K562 (cell line): ENCODE measurements around the gene IMPA2. TPM values are rescaled to one million over a fixed set of nuclear protein-coding genes. Genes with fewer than 3 reads are reported as not detected.

Source experiments
- ATAC-seq: fragments of 200-7000 bp; cut with Tn5 transposase; 3 replicates; pipeline ENCODE4 v1.9.1; 2020; ENCODE audit warnings: moderate library complexity
- BruUV-seq: library from RNA; stranded (reverse); fragments of 400-500 nt; replicated peaks from 2 replicates; lab custom pipeline; 2021; lab: Mats Ljungman, UMichigan
- CTCF ChIA-PET: fragments of 300-600 bp; formaldehyde crosslinking; extraction: SDS; loops from one replicate; lab custom pipeline; 2021; ENCODE audit warnings: low intra/inter-chr PET ratio; lab: Yijun Ruan, JAX
- POLR2A ChIA-PET: fragments of 300-600, 350-650 bp; sonication (Branson Sonifier 250); formaldehyde crosslinking; extraction: SDS; loops from one replicate; lab custom pipeline; 2021; ENCODE audit warnings: antibody characterized with exemption, inconsistent platforms; lab: Yijun Ruan, JAX
- DNase-seq, 4 experiments: peaks; one replicate each; pipeline versions ENCODE4 v3.0.0 to v3.0.0-alpha.2; 2011 to 2018; ENCODE audit warnings: low spot score in 3 of 4, mixed read lengths in 3 of 4; ENCODE audit errors: extremely low read depth in 1 of 4
- FAIRE-seq: peaks from 2 replicates; lab custom pipeline; 2011; peaks lifted over from hg19 to GRCh38; lab: Jason Lieb, UNC
- H2AFZ ChIP-seq: 2 replicates; pipeline ENCODE4 v1.6.0; 2011; ENCODE audit warnings: low read depth, low read length, control low read depth, inconsistent platforms
- H3K27ac ChIP-seq: fragments of 200-600 bp; 3 replicates; pipeline ENCODE4 v1.8.0; 2011; ENCODE audit warnings: low read depth, mild to moderate bottlenecking, control low read depth, inconsistent platforms, low read length, moderate library complexity, mixed read lengths; ENCODE audit errors: extremely low read depth
- H3K27me3 ChIP-seq, 2 experiments: fragments of 300-600 bp in 1 of 2; 2 replicates in 1 of 2; 3 replicates in 1 of 2; pipeline versions ENCODE4 v1.6.0 to v1.8.0; 2011; ENCODE audit warnings: inconsistent platforms in 2 of 2, low read length in 2 of 2, mild to moderate bottlenecking in 1 of 2, mixed read lengths in 1 of 2, moderate library complexity in 1 of 2; ENCODE audit not compliant: control insufficient read depth in 2 of 2, insufficient read depth in 2 of 2
- H3K36me3 ChIP-seq: fragments of 300-600 bp; 3 replicates; pipeline ENCODE4 v1.8.0; 2011; ENCODE audit warnings: mild to moderate bottlenecking, low read length, inconsistent platforms; ENCODE audit not compliant: control insufficient read depth, insufficient read depth
- H3K4me1 ChIP-seq, 2 experiments: fragments of 200-600 bp in 1 of 2; replicated peaks in 1 of 2; 2 replicates in 1 of 2; 3 replicates in 1 of 2; pipeline versions ENCODE4 v1.5.1 to v1.8.0; 2011; ENCODE audit warnings: inconsistent platforms in 2 of 2, low read length in 2 of 2, mild to moderate bottlenecking in 1 of 2, mixed read lengths in 1 of 2, moderate library complexity in 1 of 2; ENCODE audit not compliant: control insufficient read depth in 2 of 2, insufficient read depth in 2 of 2
- H3K4me2 ChIP-seq: 2 replicates; pipeline ENCODE4 v1.6.1; 2011; ENCODE audit warnings: low read length, control low read depth, inconsistent platforms, mixed read lengths; ENCODE audit not compliant: insufficient read depth
- H3K4me3 ChIP-seq: fragments of 200-600 bp; sonication (generic), shearing (Covaris generic); 2 replicates; pipeline ENCODE4 v1.5.1; 2016; ENCODE audit warnings: control low read depth, inconsistent platforms
- H3K79me2 ChIP-seq: fragments of 200-600 bp; 3 replicates; pipeline ENCODE4 v1.8.0; 2011; ENCODE audit warnings: low read length, inconsistent platforms; ENCODE audit not compliant: control insufficient read depth, insufficient read depth
- H3K9ac ChIP-seq, 2 experiments: 2 replicates each; pipeline versions ENCODE4 v1.6.0 to v1.6.1; 2011; ENCODE audit warnings: low read depth in 2 of 2, low read length in 2 of 2, control low read depth in 1 of 2, inconsistent platforms in 1 of 2, mild to moderate bottlenecking in 1 of 2, mixed read lengths in 1 of 2; ENCODE audit not compliant: insufficient read depth in 1 of 2
- H3K9me1 ChIP-seq: one replicate; pipeline ENCODE4 v1.6.0; 2011; ENCODE audit warnings: inconsistent platforms, mild to moderate bottlenecking, low read length, moderate library complexity; ENCODE audit not compliant: control insufficient read depth, insufficient read depth
- H3K9me3 ChIP-seq: replicated peaks from 2 replicates; pipeline ENCODE4 v1.5.1; 2011; ENCODE audit warnings: low read depth, low read length, inconsistent platforms; ENCODE audit not compliant: control insufficient read depth, insufficient read depth
- H4K20me1 ChIP-seq: replicated peaks from 2 replicates; pipeline ENCODE4 v1.6.1; 2011; ENCODE audit warnings: low read length, inconsistent platforms, mixed read lengths; ENCODE audit not compliant: control insufficient read depth, insufficient read depth
- BACH1 ChIP-seq: fragments of 200-800 bp; sonication (Bioruptor generic); IDR thresholded peaks from 2 replicates; pipeline ENCODE4 v1.6.1; 2016; ENCODE audit warnings: missing genetic modification characterization, missing compliant biosample characterization
- BDP1 ChIP-seq: IDR thresholded peaks from 3 replicates; pipeline ENCODE4 v1.6.1; 2011; ENCODE audit not compliant: insufficient read length, insufficient read depth
- CXXC5 ChIP-seq: fragments of 250-450 bp; sonication (Bioruptor Pico); IDR thresholded peaks from 2 replicates; pipeline ENCODE4 v1.8.0; 2022; ENCODE audit warnings: inconsistent platforms, mild to moderate bottlenecking, moderate library complexity
- FOSL1 ChIP-seq: fragments of 200-800 bp; sonication (Bioruptor generic); conservative IDR thresholded peaks from 2 replicates; pipeline ENCODE4 v1.6.1; 2016; ENCODE audit warnings: missing genetic modification characterization, missing compliant biosample characterization
- FOXJ2 ChIP-seq: fragments of 200-800 bp; sonication (Bioruptor generic); IDR thresholded peaks from 2 replicates; pipeline ENCODE4 v1.6.1; 2016; ENCODE audit warnings: missing genetic modification characterization, missing compliant biosample characterization
- HNRNPLL ChIP-seq: fragments of 200-400 bp; formaldehyde crosslinking; IDR thresholded peaks from 2 replicates; pipeline ENCODE4 v1.6.1; 2017; ENCODE audit warnings: low read length, low read depth, mild to moderate bottlenecking; ENCODE audit not compliant: poor library complexity, severe bottlenecking
- MYBL2 ChIP-seq, 2 experiments: fragments of 450-650 bp in 1 of 2; sonication (generic) in 1 of 2; formaldehyde crosslinking in 1 of 2; IDR thresholded peaks; 2 replicates each; pipeline versions ENCODE4 v1.6.1 to v1.8.1; 2017 to 2022; ENCODE audit warnings: borderline replicate concordance in 1 of 2, inconsistent platforms in 1 of 2, low read depth in 1 of 2, mild to moderate bottlenecking in 1 of 2, missing genetic modification reagents in 1 of 2, moderate library complexity in 1 of 2
- NFYB ChIP-seq: IDR thresholded peaks from 2 replicates; pipeline ENCODE4 v1.6.1; 2011; ENCODE audit warnings: mild to moderate bottlenecking, moderate library complexity; ENCODE audit not compliant: insufficient read length; ENCODE audit errors: extremely low read depth
- STAT5A ChIP-seq: IDR thresholded peaks from 2 replicates; pipeline ENCODE4 v1.6.1; 2012; ENCODE audit warnings: low read length, inconsistent platforms, borderline replicate concordance
- YY1 ChIP-seq, 3 experiments: IDR thresholded peaks; 2 replicates each; pipeline ENCODE4 v1.6.1; 2011; ENCODE audit warnings: low read length in 2 of 3, mild to moderate bottlenecking in 2 of 3, moderate library complexity in 2 of 3, borderline replicate concordance in 1 of 3, control low read depth in 1 of 3, low read depth in 1 of 3; ENCODE audit not compliant: insufficient read depth in 3 of 3, insufficient replicate concordance in 2 of 3, control insufficient read depth in 1 of 3, insufficient read length in 1 of 3; ENCODE audit errors: extremely low read depth in 1 of 3
- ZNF707 ChIP-seq: fragments of 250-450 bp; sonication (Bioruptor Pico); conservative IDR thresholded peaks from 2 replicates; pipeline ENCODE4 v1.8.0; 2022; ENCODE audit warnings: inconsistent platforms, mild to moderate bottlenecking, moderate library complexity
- WGBS: fragments of 100-300 bp; shearing (Covaris generic); methylation state at CpG from one replicate; pipeline ENCODE4 v1.1.6; 2016; ENCODE audit warnings: low coverage, mixed read lengths; ENCODE audit not compliant: insufficient coverage; ENCODE audit errors: missing lambda C conversion rate; 5-methylcytosine and 5-hydroxymethylcytosine counted together
- in situ Hi-C: fragments of 300-500 bp; cut with MboI; formaldehyde crosslinking; loops from 4 replicates; pipeline ENCODE4 v1.15.0; 2018; ENCODE audit warnings: inconsistent platforms, mixed read lengths
- intact Hi-C: fragments of 100-400 bp; cut with micrococcal nuclease; formaldehyde crosslinking; loops from 2 replicates; pipeline ENCODE4 v1.14.2; 2022
- polyA plus RNA-seq, 8 experiments: library from polyadenylated mRNA; depleted of rRNA in 4 of 8; stranded (reverse) in 5 of 8; unstranded in 3 of 8; fragments of >200 nt; fragmentation: Nextera tagmentation in 2 of 8; fragmentation: Illumina TruSeq in 1 of 8; extraction: Ambion mirVana in 2 of 8; extraction: Trizol in 1 of 8; gene quantifications; 2 replicates each; pipeline versions ENCODE4 v1.2.1 to v1.2.3, GENCODE V29; 2011 to 2014; ENCODE audit warnings: inconsistent platforms in 1 of 8, missing spikeins in 1 of 8
- total RNA-seq, 7 experiments: library from RNA; depleted of rRNA in 6 of 7; stranded (reverse); fragments of >200 nt in 6 of 7; fragmentation: Illumina TruSeq in 2 of 7; extraction: Trizol in 2 of 7; gene quantifications; 2 replicates each; pipeline versions ENCODE4 v1.2.1 to v1.2.3, GENCODE V29; 2011 to 2021; ENCODE audit warnings: low replicate concordance in 1 of 7
- TF ChIP-seq, protein P1 (sequence below), 2 experiments: fragments of 450-650 bp; IDR thresholded peaks; 2 replicates each; pipeline ENCODE4 v1.6.1; 2018; ENCODE audit warnings: mild to moderate bottlenecking in 2 of 2, low read depth in 1 of 2; ENCODE audit not compliant: partially characterized antibody in 2 of 2
- TF ChIP-seq, protein P2 (sequence below), 2 experiments: IDR thresholded peaks; 2 replicates each; pipeline ENCODE4 v1.6.1; 2012; ENCODE audit warnings: improper control_type of control experiment in 2 of 2, low read depth in 2 of 2, low read length in 2 of 2, borderline replicate concordance in 1 of 2

Gene IMPA2
- total and polyA plus RNA-seq, 9 of the 15 experiments (the other 6 are each of a cell fraction or from before 2014, with no cell fraction given) = 0.62 to 11.3 (median 5.7) TPM

DNA sequence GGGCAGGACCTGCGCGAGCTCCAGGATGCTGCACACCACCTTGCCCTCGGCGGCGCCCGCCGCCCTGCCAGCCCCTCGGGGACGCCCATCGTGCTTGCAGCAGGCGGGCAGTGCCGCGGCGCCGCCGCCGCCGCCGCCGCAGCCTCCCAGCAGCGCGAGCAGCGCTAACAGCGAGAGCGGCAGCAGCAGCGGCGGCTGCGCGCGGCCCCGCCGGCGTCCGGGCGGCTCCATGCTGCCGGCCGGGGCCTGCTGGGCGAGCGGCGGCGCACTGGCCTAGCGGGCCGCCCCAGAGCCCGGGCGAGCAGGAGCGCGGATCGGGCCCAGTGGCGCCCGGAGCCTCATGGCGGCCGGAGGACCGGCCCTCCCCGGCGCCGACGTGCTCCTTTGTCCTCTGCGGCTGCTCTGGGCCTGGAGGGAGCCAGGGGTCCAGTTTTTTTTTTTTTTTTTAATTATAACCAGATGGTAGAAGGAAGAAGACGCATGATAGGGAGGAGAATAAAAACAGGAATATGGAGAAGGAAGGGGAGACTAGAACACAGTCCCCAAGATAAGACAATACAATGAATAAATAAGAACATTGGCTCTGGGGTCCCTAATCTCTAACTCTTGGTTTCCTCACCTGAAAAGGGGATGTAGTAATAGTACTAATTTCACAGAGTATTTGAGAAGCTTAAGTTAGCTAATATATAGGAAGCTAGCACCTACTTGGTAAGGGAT is 95.3 kb downstream of the IMPA2 start:
- FAIRE-seq (no peak), ATAC-seq (peak; percentile 98), DNase-seq (peak in 2 of 4 experiments; percentile 29 to 49)
- CTCF ChIA-PET = no interaction called here
- 2% methylated on average over 24 of the region's 59 CpGs for WGBS
- H2AFZ ChIP-seq = peak overlapping the region; percentile 51; the same call in 1 of the 2 replicates
- H3K4me3 ChIP-seq = peak overlapping the region; percentile 26; the same call in 1 of the 2 replicates
- in situ Hi-C loops = no loop called here
- no peaks in the 10 kb centered on the region for H3K9me1 ChIP-seq
- no peaks in the 10 kb centered on the region for H3K36me3 ChIP-seq
- H3K9me3 ChIP-seq = no peaks in the 10 kb centered on the region
- H3K27me3 ChIP-seq = peaks cover 7 to 12% of the 10 kb centered on the region in 2 experiments; a peak in 3 of 5 replicates
- no peaks in the 10 kb centered on the region for H3K79me2 ChIP-seq
- H3K4me1 ChIP-seq = peaks cover 0 to 7% of the 10 kb centered on the region in 2 experiments; a peak in 2 of 5 replicates
- peak overlapping the region; percentile 43; the same call in 1 of the 2 replicates for H3K4me2 ChIP-seq
- peak overlapping the region in 1 of 2 experiments; percentile 58; a peak in 1 of 4 replicates for H3K9ac ChIP-seq
- no TSS peak for BruUV-seq
- no peaks in the 10 kb centered on the region for H4K20me1 ChIP-seq
- intact Hi-C loops = no loop called here
- POLR2A ChIA-PET = no interaction called here
- H3K27ac ChIP-seq = no peak overlapping the region
- TF ChIP-seq, protein P1, sequence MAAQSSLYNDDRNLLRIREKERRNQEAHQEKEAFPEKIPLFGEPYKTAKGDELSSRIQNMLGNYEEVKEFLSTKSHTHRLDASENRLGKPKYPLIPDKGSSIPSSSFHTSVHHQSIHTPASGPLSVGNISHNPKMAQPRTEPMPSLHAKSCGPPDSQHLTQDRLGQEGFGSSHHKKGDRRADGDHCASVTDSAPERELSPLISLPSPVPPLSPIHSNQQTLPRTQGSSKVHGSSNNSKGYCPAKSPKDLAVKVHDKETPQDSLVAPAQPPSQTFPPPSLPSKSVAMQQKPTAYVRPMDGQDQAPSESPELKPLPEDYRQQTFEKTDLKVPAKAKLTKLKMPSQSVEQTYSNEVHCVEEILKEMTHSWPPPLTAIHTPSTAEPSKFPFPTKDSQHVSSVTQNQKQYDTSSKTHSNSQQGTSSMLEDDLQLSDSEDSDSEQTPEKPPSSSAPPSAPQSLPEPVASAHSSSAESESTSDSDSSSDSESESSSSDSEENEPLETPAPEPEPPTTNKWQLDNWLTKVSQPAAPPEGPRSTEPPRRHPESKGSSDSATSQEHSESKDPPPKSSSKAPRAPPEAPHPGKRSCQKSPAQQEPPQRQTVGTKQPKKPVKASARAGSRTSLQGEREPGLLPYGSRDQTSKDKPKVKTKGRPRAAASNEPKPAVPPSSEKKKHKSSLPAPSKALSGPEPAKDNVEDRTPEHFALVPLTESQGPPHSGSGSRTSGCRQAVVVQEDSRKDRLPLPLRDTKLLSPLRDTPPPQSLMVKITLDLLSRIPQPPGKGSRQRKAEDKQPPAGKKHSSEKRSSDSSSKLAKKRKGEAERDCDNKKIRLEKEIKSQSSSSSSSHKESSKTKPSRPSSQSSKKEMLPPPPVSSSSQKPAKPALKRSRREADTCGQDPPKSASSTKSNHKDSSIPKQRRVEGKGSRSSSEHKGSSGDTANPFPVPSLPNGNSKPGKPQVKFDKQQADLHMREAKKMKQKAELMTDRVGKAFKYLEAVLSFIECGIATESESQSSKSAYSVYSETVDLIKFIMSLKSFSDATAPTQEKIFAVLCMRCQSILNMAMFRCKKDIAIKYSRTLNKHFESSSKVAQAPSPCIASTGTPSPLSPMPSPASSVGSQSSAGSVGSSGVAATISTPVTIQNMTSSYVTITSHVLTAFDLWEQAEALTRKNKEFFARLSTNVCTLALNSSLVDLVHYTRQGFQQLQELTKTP (IDR thresholded peaks at IDR 0.05; ENCODE audit: low read depth in 1 of 2, partially characterized antibody in 2 of 2) = no peak
- no peak for TF ChIP-seq HNRNPLL
- no peak for TF ChIP-seq BDP1
- peak in 2 of 3 experiments; percentile 18 to 22 for TF ChIP-seq YY1 (IDR thresholded peaks at IDR 0.05; ENCODE audit: borderline replicate concordance in 1 of 3, control insufficient read depth in 1 of 3, extremely low read depth in 1 of 3, insufficient read depth in 3 of 3, insufficient read length in 1 of 3, insufficient replicate concordance in 2 of 3, low read depth in 1 of 3, low read length in 2 of 3)
- TF ChIP-seq MYBL2 (IDR thresholded peaks at IDR 0.05; ENCODE audit: low read depth) = no peak
- TF ChIP-seq MYBL2 (CRISPR knock-in tag; IDR thresholded peaks at IDR 0.05; ENCODE audit: borderline replicate concordance) = no peak
- no peak for TF ChIP-seq ZNF707
- TF ChIP-seq CXXC5 (CRISPR knock-in tag) = peak; percentile 44; the same call in 1 of the 2 replicates
- TF ChIP-seq FOSL1 (tag) = no peak
- TF ChIP-seq BACH1 (tag) = no peak
- no peak for TF ChIP-seq STAT5A
- TF ChIP-seq, protein P2, sequence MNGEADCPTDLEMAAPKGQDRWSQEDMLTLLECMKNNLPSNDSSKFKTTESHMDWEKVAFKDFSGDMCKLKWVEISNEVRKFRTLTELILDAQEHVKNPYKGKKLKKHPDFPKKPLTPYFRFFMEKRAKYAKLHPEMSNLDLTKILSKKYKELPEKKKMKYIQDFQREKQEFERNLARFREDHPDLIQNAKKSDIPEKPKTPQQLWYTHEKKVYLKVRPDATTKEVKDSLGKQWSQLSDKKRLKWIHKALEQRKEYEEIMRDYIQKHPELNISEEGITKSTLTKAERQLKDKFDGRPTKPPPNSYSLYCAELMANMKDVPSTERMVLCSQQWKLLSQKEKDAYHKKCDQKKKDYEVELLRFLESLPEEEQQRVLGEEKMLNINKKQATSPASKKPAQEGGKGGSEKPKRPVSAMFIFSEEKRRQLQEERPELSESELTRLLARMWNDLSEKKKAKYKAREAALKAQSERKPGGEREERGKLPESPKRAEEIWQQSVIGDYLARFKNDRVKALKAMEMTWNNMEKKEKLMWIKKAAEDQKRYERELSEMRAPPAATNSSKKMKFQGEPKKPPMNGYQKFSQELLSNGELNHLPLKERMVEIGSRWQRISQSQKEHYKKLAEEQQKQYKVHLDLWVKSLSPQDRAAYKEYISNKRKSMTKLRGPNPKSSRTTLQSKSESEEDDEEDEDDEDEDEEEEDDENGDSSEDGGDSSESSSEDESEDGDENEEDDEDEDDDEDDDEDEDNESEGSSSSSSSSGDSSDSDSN (IDR thresholded peaks at IDR 0.05; ENCODE audit: borderline replicate concordance in 1 of 2, low read depth in 2 of 2, low read length in 2 of 2) = peak; percentile 86 to 92; a peak in 3 of 4 replicates
- TF ChIP-seq NFYB = no peak
- no peak for TF ChIP-seq FOXJ2
